COLO829 (cell line): ENCODE measurements around the gene ZNF136.

Experiments used
- DNase-seq: peaks from one replicate; pipeline ENCODE4 v3.0.0; 2012; ENCODE audit warnings: low spot score

ZNF136 gene

GRCh38 chr19:12162882-12163806 is at the start of gene ZNF136:
TSS of gene ZNF136 (plus strand) at chr19:12163096. CDS start at chr19:12163204, 108 bp downstream.
- DNase-seq, result peak; percentile 96

GRCh38 chr19:12113121-12113520 is 49.8 kb upstream of the ZNF136 start:
- no peak for DNase-seq

DNA sequence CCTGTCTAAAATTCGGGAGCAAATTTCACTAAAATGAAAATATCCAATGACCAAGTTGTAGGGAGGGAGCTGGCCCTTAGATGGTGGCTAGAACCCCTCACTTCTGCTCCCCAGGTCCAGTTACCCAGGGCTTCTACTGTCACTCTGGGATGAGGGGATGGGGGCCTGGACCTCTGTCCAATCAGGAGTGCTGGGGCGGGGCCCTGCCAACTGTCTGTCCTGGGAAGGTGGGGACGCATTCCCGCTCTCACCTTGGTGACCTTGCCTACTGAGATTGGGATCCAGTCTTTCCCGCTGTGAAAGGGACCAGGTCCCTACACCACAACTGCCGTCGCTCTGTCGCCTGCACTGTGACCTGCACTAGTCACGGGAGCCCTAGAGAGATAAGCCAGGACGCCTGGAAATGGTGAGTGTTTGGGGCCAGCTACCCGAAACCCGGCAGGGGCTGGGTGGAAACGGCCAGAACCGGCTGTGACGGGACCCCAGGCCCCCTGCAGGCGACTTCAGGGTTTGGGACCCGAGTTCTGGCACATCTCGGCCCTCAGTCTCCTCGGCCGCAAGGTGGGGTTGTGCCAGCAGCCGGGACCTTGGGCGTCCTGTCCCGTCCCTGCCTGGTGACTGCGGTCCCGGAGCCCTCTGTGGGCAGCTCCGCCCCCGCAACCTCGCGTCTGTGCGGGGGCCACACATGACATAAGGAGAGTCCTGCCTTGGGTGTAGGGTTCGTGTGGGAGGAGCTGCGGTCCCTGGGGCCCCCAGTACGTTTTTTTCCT is 45.5 kb upstream of the ZNF136 start:
- no peak for DNase-seq

GRCh38 chr19:12126707-12127106 is 36.2 kb upstream of the ZNF136 start:
- DNase-seq, result peak; percentile 10

GRCh38 chr19:12133069-12133468 is 29.8 kb upstream of the ZNF136 start:
- no peak for DNase-seq

DNA sequence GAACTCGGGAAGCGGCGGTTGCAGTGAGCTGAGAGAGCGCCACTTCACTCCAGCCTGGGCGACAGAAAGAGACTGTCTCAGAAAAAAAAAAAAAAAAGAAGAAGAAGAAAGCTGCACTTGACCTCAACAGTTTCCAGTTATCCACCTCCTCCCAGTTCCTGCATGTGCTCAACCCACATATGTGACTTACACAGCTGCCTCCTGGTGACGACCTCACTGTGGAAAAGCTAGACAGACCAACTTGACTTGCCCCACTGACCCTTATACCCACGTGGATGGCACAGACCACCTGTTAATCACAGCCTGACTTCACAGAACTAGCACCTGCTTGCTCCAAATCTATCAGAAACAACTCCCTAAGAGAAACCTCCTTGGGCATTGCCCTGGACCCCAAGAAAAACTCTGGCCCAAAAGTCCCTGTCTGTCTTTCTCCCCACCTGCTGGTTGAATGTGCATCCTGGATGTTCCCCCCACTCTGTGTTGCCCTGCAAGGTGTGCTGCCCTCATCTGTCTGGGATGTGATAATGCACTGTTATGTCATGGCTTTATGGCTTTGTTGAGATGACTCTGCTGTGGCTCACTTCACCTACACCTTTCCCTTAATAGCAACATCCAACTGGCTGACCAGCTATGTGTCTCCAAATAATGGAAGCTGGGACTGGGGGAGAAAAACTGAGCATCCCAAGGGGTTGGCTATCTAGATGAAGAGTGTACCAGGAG is 25.5 kb upstream of the ZNF136 start:
- DNase-seq, result no peak

DNA sequence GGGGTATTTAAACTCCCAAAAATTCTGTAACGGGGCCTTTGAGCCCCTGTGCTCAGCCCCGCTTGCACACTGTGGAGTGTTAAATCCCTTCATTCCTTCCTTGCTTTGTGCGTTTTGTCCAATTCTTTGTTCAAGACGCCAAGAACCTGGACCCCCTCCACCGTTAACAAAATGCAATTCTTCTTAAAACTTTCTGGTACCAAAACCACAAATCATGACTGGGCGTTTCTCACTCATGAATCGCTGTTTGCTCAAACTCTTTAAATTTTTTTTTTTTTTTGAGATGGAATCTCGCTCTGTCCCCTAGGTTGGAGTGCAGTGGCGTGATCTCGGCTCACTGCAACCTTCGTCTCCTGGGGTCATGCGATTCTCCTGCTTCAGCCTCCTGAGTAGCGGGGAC is 23.6 kb upstream of the ZNF136 start:
- no peak for DNase-seq

GRCh38 chr19:12139885-12140544 is 22.9 kb upstream of the ZNF136 start, which contains the start of gene ZNF20:
TSS of gene ZNF20 (minus strand) at chr19:12140350. CDS start at chr19:12140182, 168 bp downstream.
- peak; percentile 95 for DNase-seq

- peak; percentile 80 for DNase-seq
These were observed 22.1 kb upstream of the ZNF136 start for GRCh38 chr19:12140545-12141404.

DNA sequence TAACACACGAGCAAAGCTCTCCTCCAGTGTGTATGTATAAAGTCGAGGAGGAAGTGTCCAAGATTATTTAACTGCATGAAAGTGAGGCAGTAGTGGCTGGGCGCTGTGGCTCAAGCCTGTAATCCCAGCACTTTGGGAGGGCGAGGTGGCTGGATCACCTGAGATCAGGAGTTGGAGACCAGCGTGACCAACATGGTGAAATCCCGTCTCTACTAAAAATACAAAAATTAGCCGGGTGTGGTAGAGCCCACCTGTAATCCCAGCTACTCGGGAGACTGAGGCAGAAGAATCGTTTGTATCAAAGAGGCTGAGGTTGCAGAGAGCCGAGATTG is 21.5 kb upstream of the ZNF136 start:
- DNase-seq, result no peak

DNA sequence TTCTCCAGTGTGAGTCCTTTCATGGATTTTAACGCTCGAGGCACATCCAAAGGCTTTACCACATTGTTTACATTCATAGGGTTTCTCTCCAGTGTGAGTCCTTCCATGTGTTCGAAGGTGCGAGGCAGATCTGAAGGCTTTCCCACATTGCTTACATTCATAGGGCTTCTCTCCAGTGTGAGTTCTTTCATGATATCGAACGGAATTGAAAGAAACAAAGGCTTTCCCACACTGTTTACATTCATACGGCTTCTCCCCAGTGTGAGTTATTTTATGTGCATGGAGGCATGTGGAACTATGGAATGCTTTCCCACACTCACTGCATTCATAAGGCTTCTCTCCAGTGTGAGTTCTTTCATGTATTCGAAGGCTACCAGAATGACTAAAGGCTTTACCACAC is 17.5 kb upstream of the ZNF136 start:
- DNase-seq, result no peak

DNA sequence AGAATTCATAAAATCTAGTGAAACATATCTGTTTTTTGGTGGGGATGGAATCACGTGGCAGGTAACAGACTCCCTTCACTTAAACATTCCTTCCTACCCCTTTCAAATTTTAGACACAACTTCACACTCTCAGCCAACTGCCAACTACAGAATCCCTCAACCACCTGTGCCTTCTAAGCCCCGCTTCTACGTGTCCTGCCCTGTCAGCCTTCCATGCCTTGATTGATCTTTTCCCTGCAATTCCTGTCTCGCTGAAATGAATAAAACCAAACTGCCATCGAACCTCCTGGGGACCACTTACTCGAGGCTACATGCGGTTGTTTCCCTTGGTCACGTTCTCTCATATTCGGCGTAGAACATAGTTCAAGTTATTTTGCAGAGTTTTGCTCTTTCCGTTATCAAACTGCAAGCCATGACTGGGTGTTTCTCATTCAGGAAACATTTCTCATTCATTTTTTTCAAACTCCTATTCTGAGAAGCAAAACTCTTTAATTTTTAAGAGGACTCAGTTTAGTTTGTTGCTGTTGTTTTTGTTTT is 7.5 kb upstream of the ZNF136 start:
- DNase-seq, result no peak

DNA sequence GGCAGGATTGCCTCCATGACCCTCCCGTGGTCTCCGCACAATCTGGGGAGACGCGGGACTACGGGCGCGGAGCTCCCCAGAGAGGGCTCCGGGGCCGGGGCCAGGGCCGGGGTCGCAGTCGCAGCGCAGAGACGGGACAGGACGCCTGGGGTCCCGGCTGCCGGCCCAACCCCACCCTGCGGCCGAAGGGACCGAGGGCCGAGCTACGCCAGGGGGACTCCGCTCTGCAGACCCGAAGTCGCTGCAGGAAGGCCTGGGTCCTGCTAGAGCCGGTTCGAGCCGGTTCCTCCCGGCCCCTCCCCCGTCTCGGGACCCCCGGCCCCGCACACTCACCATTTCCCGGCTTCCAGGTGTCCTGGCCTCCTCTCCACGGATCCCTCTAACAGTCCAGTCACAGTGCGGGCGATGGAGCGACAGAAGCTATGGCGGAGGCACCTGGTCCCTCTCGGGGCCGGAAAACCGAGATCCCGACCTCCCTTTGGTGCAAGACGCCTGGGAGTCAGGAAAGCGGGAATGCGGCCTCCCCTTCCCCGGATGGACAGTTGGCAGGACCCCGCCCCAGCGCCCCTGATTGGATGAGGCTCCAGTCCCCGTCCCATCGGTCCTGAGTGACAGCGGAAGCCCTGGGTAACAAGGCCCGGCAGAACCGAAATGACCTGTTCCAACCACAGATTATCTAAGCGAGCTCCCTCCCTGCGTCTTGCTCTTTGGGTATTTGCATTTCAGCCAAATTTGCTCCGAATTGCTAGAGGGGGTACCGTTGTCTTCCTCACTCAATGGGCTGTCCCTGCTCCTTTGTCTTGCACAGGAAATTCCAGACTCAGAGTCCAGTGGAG is 6.5 kb upstream of the ZNF136 start, which contains the start of gene ZNF625:
Gene ZNF625 (minus strand): TSS at position 512 of the 836 bp plus-strand sequence. CDS start 176 bp downstream, at position 336.
- peak; percentile 53 for DNase-seq

DNA sequence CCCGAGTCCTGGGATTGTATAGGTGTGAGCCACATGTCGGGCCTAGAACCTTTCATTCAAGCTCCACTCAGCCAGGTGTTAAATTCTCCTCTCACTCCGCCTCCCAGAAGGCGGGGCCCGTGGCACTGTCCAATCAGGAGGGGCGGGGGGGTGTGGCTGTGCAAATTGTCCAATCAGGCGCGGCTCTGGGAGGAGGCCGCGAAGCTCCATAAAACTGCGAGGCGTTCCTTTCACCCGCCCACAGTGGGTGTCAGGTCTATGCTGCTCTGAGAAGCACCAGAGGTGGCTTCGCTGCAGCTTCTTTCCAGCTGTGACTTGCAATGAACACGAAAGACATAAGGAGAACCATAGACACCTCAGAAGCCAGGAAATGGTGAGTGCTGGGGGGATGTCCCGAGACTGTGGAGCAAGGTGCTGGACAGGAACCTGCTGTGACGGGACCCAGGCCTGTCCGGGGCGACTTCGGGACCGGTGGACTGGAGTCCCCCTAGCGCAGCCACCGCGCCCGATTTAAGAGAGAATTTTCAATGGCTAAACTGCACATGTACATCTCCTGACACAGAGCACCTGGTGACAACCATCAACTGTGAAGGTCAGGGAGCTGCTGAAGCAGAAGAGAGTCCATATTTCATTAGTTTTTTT is 3.0 kb upstream of the ZNF136 start:
- DNase-seq, result no peak

DNA sequence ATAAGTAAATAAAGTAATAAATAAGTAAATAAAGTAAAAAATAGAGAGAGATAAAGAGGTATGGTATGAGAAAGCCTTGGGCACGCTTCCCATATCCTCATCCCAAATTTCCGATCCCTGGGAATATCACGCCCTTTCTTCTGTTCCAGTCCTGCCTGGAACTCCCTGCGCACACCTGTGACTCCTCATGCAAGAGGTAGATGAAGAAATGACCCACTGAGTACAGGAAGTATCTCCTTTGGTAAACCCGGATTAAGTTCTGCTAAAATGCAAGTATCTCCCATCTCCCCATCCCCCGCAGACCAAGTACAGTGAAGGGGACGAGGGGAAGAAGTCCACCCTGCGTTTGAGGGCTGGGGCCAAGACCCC is 399 bp upstream of the ZNF136 start:
- DNase-seq, result no peak

DNA sequence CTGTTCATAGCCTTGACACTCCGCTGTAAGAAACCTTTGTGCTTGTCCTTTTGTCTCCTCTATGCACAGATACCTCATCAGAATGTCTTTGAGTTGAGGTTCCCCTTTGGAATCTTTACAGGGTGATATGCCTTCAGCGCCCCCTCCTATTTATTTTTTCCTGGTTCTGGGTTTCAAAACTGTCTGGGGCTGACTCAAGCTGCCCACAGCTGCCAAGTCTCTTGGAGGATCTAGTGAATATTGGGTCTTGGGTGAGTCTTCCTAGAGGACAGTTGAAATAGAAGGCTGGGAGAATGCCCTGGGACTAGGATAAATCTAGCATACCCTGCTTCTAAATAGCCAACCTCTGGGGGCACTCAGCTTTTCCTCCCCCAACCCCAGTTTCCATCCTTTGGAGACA is 930 bp downstream of the ZNF136 start:
- DNase-seq, result peak; percentile 10

DNA sequence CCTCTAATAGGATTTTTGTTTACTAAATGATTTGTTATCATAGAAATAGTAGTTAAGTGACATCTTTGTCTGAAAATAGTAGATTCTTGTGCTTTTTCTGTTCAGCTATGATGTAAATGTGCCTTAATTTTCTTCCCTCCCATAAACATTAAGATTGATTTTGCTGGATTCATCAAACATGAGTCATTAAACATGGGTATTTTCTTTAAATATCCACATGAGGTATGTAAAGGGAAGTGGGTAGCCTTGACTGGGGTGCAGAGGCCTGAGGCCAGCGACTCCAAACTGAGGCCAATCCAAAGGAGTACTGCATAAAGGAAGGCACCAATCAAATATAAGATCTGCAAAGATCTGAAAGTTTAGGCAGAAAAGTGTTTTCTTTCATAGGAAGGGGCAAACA is 3.7 kb downstream of the ZNF136 start:
- no peak for DNase-seq

DNA sequence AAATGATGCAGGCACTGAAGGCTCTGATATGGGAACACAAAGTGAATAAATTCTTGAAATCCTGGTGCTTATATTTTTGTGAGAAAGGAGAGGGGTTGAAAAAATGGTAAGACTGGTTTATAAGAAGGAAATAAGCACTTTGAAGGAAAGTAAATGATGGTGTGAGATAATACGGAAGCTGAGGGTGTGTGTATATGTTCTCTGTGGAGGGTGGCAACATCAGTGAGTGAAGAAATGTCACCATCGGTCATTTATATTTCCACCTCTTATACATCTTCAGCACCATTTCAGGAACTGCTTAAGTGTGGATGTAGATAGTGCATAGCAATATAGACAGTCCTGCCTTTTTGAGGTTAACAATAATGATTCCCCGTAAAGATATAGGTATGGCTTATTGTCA is 17.5 kb downstream of the ZNF136 start:
- no peak for DNase-seq

DNA sequence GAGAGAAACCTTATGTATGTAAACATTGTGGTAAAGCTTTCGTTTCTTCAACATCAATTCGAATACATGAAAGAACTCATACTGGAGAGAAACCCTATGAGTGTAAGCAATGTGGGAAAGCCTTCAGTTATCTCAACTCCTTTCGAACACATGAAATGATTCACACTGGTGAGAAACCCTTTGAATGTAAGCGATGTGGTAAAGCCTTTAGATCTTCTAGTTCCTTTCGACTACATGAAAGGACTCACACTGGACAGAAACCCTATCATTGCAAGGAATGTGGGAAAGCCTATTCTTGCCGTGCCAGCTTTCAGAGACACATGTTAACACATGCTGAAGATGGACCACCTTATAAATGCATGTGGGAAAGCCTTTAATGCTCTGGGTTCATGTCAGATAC is 24.7 kb downstream of the ZNF136 start:
- DNase-seq, result no peak
